HepG2 (cell line): ENCODE measurements around the gene RABIF. TPM values are rescaled to one million over a fixed set of nuclear protein-coding genes. Genes with fewer than 3 reads are reported as not detected.

ENCODE experiments used
- ARID5B ChIP-seq: IDR thresholded peaks from 2 replicates; pipeline ENCODE4 v1.4.0; 2020; ENCODE audit warnings: mild to moderate bottlenecking, missing genetic modification reagents
- FOSL2 ChIP-seq: sonication (generic); formaldehyde crosslinking; IDR thresholded peaks from 2 replicates; pipeline ENCODE4 v1.4.0; 2020; ENCODE audit warnings: missing genetic modification reagents
- FOXJ3 ChIP-seq: sonication (generic); formaldehyde crosslinking; IDR thresholded peaks from 2 replicates; pipeline ENCODE4 v1.4.0; 2020; ENCODE audit warnings: missing genetic modification reagents, mild to moderate bottlenecking, borderline replicate concordance
- HDAC1 ChIP-seq: sonication (generic); formaldehyde crosslinking; IDR thresholded peaks from 2 replicates; pipeline ENCODE4 v1.5.1; 2020; ENCODE audit warnings: mild to moderate bottlenecking, missing genetic modification reagents
- HHEX ChIP-seq: IDR thresholded peaks from 2 replicates; pipeline ENCODE4 v1.6.1; 2016; ENCODE audit warnings: control low read depth
- HNRNPK ChIP-seq: fragments of 200-400 bp; formaldehyde crosslinking; IDR thresholded peaks from 2 replicates; pipeline ENCODE4 v1.6.1; 2018; ENCODE audit warnings: low read length, low read depth, moderate library complexity, mild to moderate bottlenecking; ENCODE audit not compliant: poor library complexity, severe bottlenecking
- JUND ChIP-seq: sonication (generic); formaldehyde crosslinking; IDR thresholded peaks from 2 replicates; pipeline ENCODE4 v1.8.0; 2022; ENCODE audit warnings: mild to moderate bottlenecking, missing genetic modification reagents
- NFKB2 ChIP-seq: sonication (generic); formaldehyde crosslinking; IDR thresholded peaks from 2 replicates; pipeline ENCODE4 v1.4.0; 2020; ENCODE audit warnings: missing genetic modification reagents, borderline replicate concordance
- NONO ChIP-seq, 2 experiments: fragments of 450-650 bp in 1 of 2; sonication (generic) in 1 of 2; formaldehyde crosslinking in 1 of 2; IDR thresholded peaks in 1 of 2; conservative IDR thresholded peaks in 1 of 2; 2 replicates each; pipeline versions ENCODE4 v1.6.1 to v1.8.0; 2017 to 2022; ENCODE audit warnings: mild to moderate bottlenecking in 1 of 2, missing genetic modification reagents in 1 of 2, moderate library complexity in 1 of 2
- NR2F1 ChIP-seq, 2 experiments: fragments of 450-650 bp in 1 of 2; formaldehyde crosslinking in 1 of 2; IDR thresholded peaks; 2 replicates each; pipeline versions ENCODE4 v1.5.0 to v1.6.1; 2016 to 2020; ENCODE audit warnings: mild to moderate bottlenecking in 1 of 2, missing compliant biosample characterization in 1 of 2, missing genetic modification reagents in 1 of 2, moderate library complexity in 1 of 2
- PAWR ChIP-seq: sonication (generic); formaldehyde crosslinking; IDR thresholded peaks from 2 replicates; pipeline ENCODE4 v1.4.0; 2020; ENCODE audit warnings: missing genetic modification reagents, mild to moderate bottlenecking, borderline replicate concordance
- PTBP1 ChIP-seq: fragments of 200-400 bp; formaldehyde crosslinking; IDR thresholded peaks from 2 replicates; pipeline ENCODE4 v1.6.1; 2018; ENCODE audit warnings: low read length, low read depth; ENCODE audit not compliant: poor library complexity, severe bottlenecking
- SNAI1 ChIP-seq: sonication (generic); formaldehyde crosslinking; IDR thresholded peaks from 2 replicates; pipeline ENCODE4 v1.5.0; 2020; ENCODE audit warnings: mild to moderate bottlenecking, missing genetic modification reagents, borderline replicate concordance
- SNAPC2 ChIP-seq: sonication (generic); formaldehyde crosslinking; IDR thresholded peaks from 2 replicates; pipeline ENCODE4 v1.8.1; 2022; ENCODE audit warnings: mild to moderate bottlenecking, missing genetic modification reagents
- SP5 ChIP-seq: IDR thresholded peaks from 2 replicates; pipeline ENCODE4 v1.6.1; 2016; ENCODE audit warnings: low read depth, borderline replicate concordance
- TARDBP ChIP-seq: sonication (generic); formaldehyde crosslinking; IDR thresholded peaks from 2 replicates; pipeline ENCODE4 v1.8.0; 2022; ENCODE audit warnings: mild to moderate bottlenecking, missing genetic modification reagents
- ZFP90 ChIP-seq: sonication (generic); formaldehyde crosslinking; IDR thresholded peaks from 2 replicates; pipeline ENCODE4 v1.8.0; 2022; ENCODE audit warnings: missing genetic modification reagents, mild to moderate bottlenecking, inconsistent platforms, borderline replicate concordance
- ZMAT3 ChIP-seq: sonication (generic); formaldehyde crosslinking; conservative IDR thresholded peaks from 2 replicates; pipeline ENCODE4 v1.7.0; 2021; ENCODE audit warnings: missing genetic modification reagents
- ZNF317 ChIP-seq: sonication (generic); formaldehyde crosslinking; IDR thresholded peaks from 2 replicates; pipeline ENCODE4 v1.5.0; 2020; ENCODE audit warnings: mild to moderate bottlenecking, missing genetic modification reagents
- ZNF382 ChIP-seq: sonication (generic); formaldehyde crosslinking; IDR thresholded peaks from 2 replicates; pipeline ENCODE4 v1.5.0; 2020; ENCODE audit warnings: missing genetic modification reagents, mild to moderate bottlenecking, borderline replicate concordance
- ZNF446 ChIP-seq: sonication (generic); formaldehyde crosslinking; IDR thresholded peaks from 2 replicates; pipeline ENCODE4 v1.5.0; 2020; ENCODE audit warnings: mild to moderate bottlenecking, missing genetic modification reagents
- ZNF567 ChIP-seq: sonication (generic); formaldehyde crosslinking; IDR thresholded peaks from 2 replicates; pipeline ENCODE4 v1.8.1; 2023; ENCODE audit warnings: mild to moderate bottlenecking, missing genetic modification reagents, borderline replicate concordance
- ZNF746 ChIP-seq: sonication (generic); formaldehyde crosslinking; IDR thresholded peaks from 2 replicates; pipeline ENCODE4 v1.8.0; 2022; ENCODE audit warnings: mild to moderate bottlenecking, missing genetic modification reagents
- ZNF768 ChIP-seq: sonication (generic); formaldehyde crosslinking; IDR thresholded peaks from 2 replicates; pipeline ENCODE4 v1.4.0; 2020; ENCODE audit warnings: missing genetic modification reagents
- ZNF83 ChIP-seq: sonication (generic); formaldehyde crosslinking; IDR thresholded peaks from 2 replicates; pipeline ENCODE4 v1.4.0; 2020; ENCODE audit warnings: missing genetic modification reagents, mild to moderate bottlenecking, borderline replicate concordance
- ZSCAN20 ChIP-seq: sonication (generic); formaldehyde crosslinking; IDR thresholded peaks from 2 replicates; pipeline ENCODE4 v1.4.0; 2020; ENCODE audit warnings: missing genetic modification reagents, mild to moderate bottlenecking, borderline replicate concordance
- polyA plus RNA-seq, 8 experiments: library from polyadenylated mRNA; depleted of rRNA in 3 of 8; stranded (reverse) in 7 of 8; unstranded in 1 of 8; fragments of >200 nt; fragmentation: Illumina TruSeq in 4 of 8; extraction: Trizol in 4 of 8; gene quantifications; 2 replicates each; pipeline versions ENCODE4 v1.2.1 to v1.2.3, GENCODE V29; 2011 to 2016; ENCODE audit warnings: low read depth in 4 of 8, missing spikeins in 1 of 8, mixed read lengths in 1 of 8; ENCODE audit not compliant: insufficient read depth in 1 of 8
- total RNA-seq, 5 experiments: library from RNA; depleted of rRNA; stranded (reverse); fragments of >200 nt; fragmentation: Illumina TruSeq; extraction: Trizol; gene quantifications; 2 replicates each; pipeline ENCODE4 v1.2.3, GENCODE V29; 2016; ENCODE audit warnings: low read depth in 1 of 5
- TF ChIP-seq, protein P1 (sequence below): IDR thresholded peaks from 2 replicates; pipeline ENCODE4 v1.6.1; 2016; ENCODE audit warnings: mild to moderate bottlenecking

Gene RABIF
- total and polyA plus RNA-seq, 2 of the 13 experiments (the other 11 are each of a cell fraction or from before 2014, with no cell fraction given): 7.6 to 8.3 TPM

- TF ChIP-seq SNAI1 (CRISPR knock-in tag): no peak
- no peak for TF ChIP-seq ZNF567 (CRISPR knock-in tag)
- TF ChIP-seq, protein P1, sequence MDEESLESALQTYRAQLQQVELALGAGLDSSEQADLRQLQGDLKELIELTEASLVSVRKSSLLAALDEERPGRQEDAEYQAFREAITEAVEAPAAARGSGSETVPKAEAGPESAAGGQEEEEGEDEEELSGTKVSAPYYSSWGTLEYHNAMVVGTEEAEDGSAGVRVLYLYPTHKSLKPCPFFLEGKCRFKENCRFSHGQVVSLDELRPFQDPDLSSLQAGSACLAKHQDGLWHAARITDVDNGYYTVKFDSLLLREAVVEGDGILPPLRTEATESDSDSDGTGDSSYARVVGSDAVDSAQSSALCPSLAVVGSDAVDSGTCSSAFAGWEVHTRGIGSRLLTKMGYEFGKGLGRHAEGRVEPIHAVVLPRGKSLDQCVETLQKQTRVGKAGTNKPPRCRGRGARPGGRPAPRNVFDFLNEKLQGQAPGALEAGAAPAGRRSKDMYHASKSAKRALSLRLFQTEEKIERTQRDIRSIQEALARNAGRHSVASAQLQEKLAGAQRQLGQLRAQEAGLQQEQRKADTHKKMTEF (CRISPR knock-in tag): peak; percentile 37; the same call in 1 of the 2 replicates
- TF ChIP-seq NONO (IDR thresholded peaks at IDR 0.05): no peak
- TF ChIP-seq NONO (CRISPR knock-in tag; conservative IDR thresholded peaks at IDR 0.05): 0 out of 2 replicates have a peak, but pooled peaks have one; percentile 48
- TF ChIP-seq ZNF83 (CRISPR knock-in tag): no peak
- no peak for TF ChIP-seq ZMAT3 (CRISPR knock-in tag)
- TF ChIP-seq PAWR: no peak
- TF ChIP-seq ZSCAN20: no peak
- TF ChIP-seq TARDBP (CRISPR knock-in tag): peak; percentile 60
- no peak for TF ChIP-seq ZNF446 (CRISPR knock-in tag)
- peak; percentile 74; the same call in 1 of the 2 replicates for TF ChIP-seq FOXJ3 (CRISPR knock-in tag)
- TF ChIP-seq HNRNPK: no peak
- TF ChIP-seq ZNF382 (CRISPR knock-in tag): no peak
- peak; percentile 5; the same call in 1 of the 2 replicates for TF ChIP-seq FOSL2 (CRISPR knock-in tag)
- TF ChIP-seq ZNF317 (CRISPR knock-in tag): no peak
- no peak for TF ChIP-seq ZNF746 (CRISPR knock-in tag)
- TF ChIP-seq HDAC1 (CRISPR knock-in tag): no peak
- TF ChIP-seq HHEX (CRISPR knock-in tag): no peak
- no peak for TF ChIP-seq PTBP1
- 0 out of 4 replicates have a peak, but pooled peaks of 1 of the 2 experiments have one; percentile 24 for TF ChIP-seq NR2F1 (CRISPR knock-in tag; IDR thresholded peaks at IDR 0.05)
- TF ChIP-seq ARID5B (CRISPR knock-in tag): peak; percentile 63
- TF ChIP-seq NFKB2 (CRISPR knock-in tag): no peak
- TF ChIP-seq ZFP90: peak; percentile 49; the same call in 1 of the 2 replicates
- 0 out of 2 replicates have a peak, but pooled peaks have one; percentile 57 for TF ChIP-seq SNAPC2 (CRISPR knock-in tag)
- peak; percentile 60; the same call in 1 of the 2 replicates for TF ChIP-seq SP5 (CRISPR knock-in tag)
- no peak for TF ChIP-seq ZNF768 (CRISPR knock-in tag)
- no peak for TF ChIP-seq JUND (CRISPR knock-in tag)
Observed at GRCh38 chr1:202857136-202857610, 31.8 kb downstream of the RABIF start (continued).
